Cardiac muscle cell (in vitro differentiated cells and primary cell): ENCODE results near the gene CTNND2. TPM values are rescaled to one million over a fixed set of nuclear protein-coding genes. Genes with fewer than 3 reads are reported as not detected.

Source experiments
- DNase-seq, 2 donors: peaks; one replicate each; pipeline versions ENCODE4 v3.0.0 to v3.0.0-alpha.2; 2010 to 2017; ENCODE audit warnings: low read depth in 1 of 2, low spot score in 1 of 2
- H3K27ac ChIP-seq: fragments of 200-600 bp; sonication (generic); 2 replicates; pipeline ENCODE4 v1.5.1; 2016
- H3K27me3 ChIP-seq: fragments of 200-600 bp; sonication (generic); 2 replicates; pipeline ENCODE4 v1.6.0; 2016; ENCODE audit warnings: control low read depth
- H3K36me3 ChIP-seq: fragments of 200-600 bp; sonication (generic); 2 replicates; pipeline ENCODE4 v1.5.1; 2016; ENCODE audit warnings: control low read depth
- H3K4me1 ChIP-seq: fragments of 200-600 bp; sonication (generic); 2 replicates; pipeline ENCODE4 v1.8.1; 2017; ENCODE audit warnings: low read depth, mild to moderate bottlenecking, mixed run types
- H3K4me3 ChIP-seq: fragments of 200-600 bp; sonication (generic); 2 replicates; pipeline ENCODE4 v1.5.1; 2016; ENCODE audit warnings: mild to moderate bottlenecking
- H3K9me3 ChIP-seq: fragments of 200-600 bp; sonication (generic); 2 replicates; pipeline ENCODE4 v1.5.1; 2017; ENCODE audit warnings: low read depth, mild to moderate bottlenecking, control low read depth
- CTCF ChIP-seq: IDR thresholded peaks from 2 replicates; pipeline ENCODE4 v1.5.1; 2012; ENCODE audit warnings: low read depth, mild to moderate bottlenecking, low read length
- polyA plus RNA-seq: library from polyadenylated mRNA; unstranded; fragments of >200 nt; fragmentation: Nextera tagmentation; extraction: Ambion mirVana; gene quantifications from 2 replicates; pipeline ENCODE4 v1.2.1, GENCODE V29; 2016
- total RNA-seq: library from RNA; depleted of rRNA; stranded (reverse); fragments of >200 nt; gene quantifications from 2 replicates; pipeline ENCODE4 v1.2.3, GENCODE V29; 2016

CTNND2 gene
- total and polyA plus RNA-seq, 2 experiments from 2014 or later = 11.0 to 12.7 TPM

DNA sequence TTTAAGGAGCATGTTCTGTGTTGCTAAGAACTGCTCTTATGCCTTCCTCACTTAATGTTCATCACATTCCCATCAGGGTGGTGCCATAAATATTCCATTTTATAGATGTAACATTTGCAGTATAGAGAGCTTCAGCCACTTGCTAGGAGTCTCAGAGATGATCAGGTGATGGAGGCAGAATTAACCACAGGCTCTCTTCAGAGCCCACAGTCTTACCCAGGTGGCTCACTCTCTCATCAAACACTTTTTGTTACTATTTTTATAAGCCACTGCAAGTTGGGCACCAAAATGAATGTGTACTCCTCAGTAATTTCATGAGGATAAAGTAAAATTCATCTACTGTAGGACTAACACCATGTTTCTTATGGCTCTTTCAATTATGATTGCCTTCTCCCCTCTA lies 651.7 kb downstream of the CTNND2 start:
- no peaks in the 10 kb centered on the region for H3K4me1 ChIP-seq
- H3K27ac ChIP-seq = no peak overlapping the region
- H3K36me3 ChIP-seq = no peaks in the 10 kb centered on the region
- H3K27me3 ChIP-seq = no peaks in the 10 kb centered on the region
- TF ChIP-seq CTCF = no peak
- no peak for DNase-seq
- no peaks in the 10 kb centered on the region for H3K9me3 ChIP-seq
- H3K4me3 ChIP-seq = no peak overlapping the region

GRCh38 chr5:11252075-11252474 lies 652.2 kb downstream of the CTNND2 start:
- no peak for TF ChIP-seq CTCF
- Histone ChIP-seq H3K27me3 (no peaks in the 10 kb centered on the region), H3K36me3 (no peaks in the 10 kb centered on the region), H3K27ac (no peak overlapping the region), H3K9me3 (no peaks in the 10 kb centered on the region), H3K4me1 (no peaks in the 10 kb centered on the region), H3K4me3 (no peak overlapping the region)
- no peak for DNase-seq

DNA sequence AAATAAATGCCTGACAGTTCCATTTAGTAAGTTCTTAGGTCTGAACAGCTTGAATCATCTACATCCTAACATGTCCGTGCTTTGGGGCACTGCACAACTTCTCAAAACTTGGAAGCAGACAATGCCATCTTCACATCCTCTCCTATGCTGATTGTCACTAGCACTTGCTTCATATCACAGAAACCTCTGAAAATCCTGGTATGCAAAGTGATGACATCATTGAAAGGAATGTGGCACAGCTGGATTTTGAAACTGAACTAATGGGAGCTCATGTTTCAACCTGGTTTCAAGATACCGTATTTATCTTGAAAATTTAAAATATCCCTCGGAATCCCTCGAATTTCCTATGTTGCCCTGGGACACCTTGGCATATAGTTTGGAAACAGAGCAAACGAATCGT lies 653.0 kb downstream of the CTNND2 start:
- H3K36me3 ChIP-seq = no peaks in the 10 kb centered on the region
- TF ChIP-seq CTCF = no peak
- no peak overlapping the region for H3K27ac ChIP-seq
- DNase-seq = no peak
- H3K9me3 ChIP-seq = no peaks in the 10 kb centered on the region
- H3K27me3 ChIP-seq = no peaks in the 10 kb centered on the region
- H3K4me3 ChIP-seq = no peak overlapping the region
- H3K4me1 ChIP-seq = no peaks in the 10 kb centered on the region

- no peaks in the 10 kb centered on the region for H3K9me3 ChIP-seq
- H3K27me3 ChIP-seq = no peaks in the 10 kb centered on the region
- TF ChIP-seq CTCF = no peak
- H3K27ac ChIP-seq = no peak overlapping the region
- H3K36me3 ChIP-seq = no peaks in the 10 kb centered on the region
- H3K4me1 ChIP-seq = no peaks in the 10 kb centered on the region
- no peak overlapping the region for H3K4me3 ChIP-seq
- DNase-seq = no peak
These were observed 655.3 kb downstream of the CTNND2 start for GRCh38 chr5:11248966-11249365.

- TF ChIP-seq CTCF = no peak
- DNase-seq = no peak
These were observed 657.0 kb downstream of the CTNND2 start for GRCh38 chr5:11247224-11247623.

More at GRCh38 chr5:11247224-11247623, 657.0 kb downstream of the CTNND2 start:
- H3K36me3 ChIP-seq = no peaks in the 10 kb centered on the region
- no peaks in the 10 kb centered on the region for H3K4me1 ChIP-seq
- no peaks in the 10 kb centered on the region for H3K9me3 ChIP-seq
- no peak overlapping the region for H3K27ac ChIP-seq
- H3K4me3 ChIP-seq = no peak overlapping the region
- H3K27me3 ChIP-seq = no peaks in the 10 kb centered on the region
